Measurements from ENCODE around the gene GABBR2. TPM values are rescaled to one million over a fixed set of nuclear protein-coding genes. Genes with fewer than 3 reads are reported as not detected.

The GABBR2 gene
- total and polyA plus RNA-seq, 8 donors, result 0.41 to 2.3 (median 0.79) TPM

DNA sequence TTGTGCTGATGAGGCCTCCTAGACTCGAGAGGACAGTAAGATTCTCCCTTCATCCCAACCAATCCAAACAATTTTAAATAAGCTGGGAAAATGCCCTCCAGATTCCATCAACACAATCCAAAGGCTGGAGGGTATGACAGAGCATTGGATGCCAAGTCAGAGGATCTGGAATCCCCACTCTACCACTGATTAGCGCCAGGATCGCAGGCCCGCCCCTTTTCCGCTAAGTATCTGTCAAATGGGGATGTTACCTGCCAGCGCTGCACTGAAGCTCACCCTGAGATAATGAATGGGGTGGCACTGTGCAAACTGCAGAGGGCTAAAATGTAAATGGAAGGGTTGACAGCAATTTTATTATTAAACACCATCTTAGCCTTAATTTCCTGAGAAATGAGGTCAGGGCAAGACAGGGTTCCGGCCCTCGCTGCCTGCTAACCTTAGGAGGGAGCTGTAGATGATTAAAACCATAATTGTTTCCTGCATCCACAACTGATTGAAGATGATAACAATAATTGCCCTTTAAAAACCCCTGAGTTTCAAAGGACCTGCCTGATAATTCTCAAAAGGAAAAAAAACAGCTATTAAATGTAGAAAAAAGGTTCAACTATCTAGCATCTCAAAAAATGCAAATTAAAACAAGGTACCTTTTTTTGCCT, 31.6 kb upstream of the GABBR2 start:
- Histone ChIP-seq H3K36me3 (peaks cover 0 to 38% of the 10 kb centered on the region in 2 donors), H3K4me3 (no peak overlapping the region), H3K9me3 (peaks cover 0 to 5% of the 10 kb centered on the region in 2 donors), H3K27ac (no peak overlapping the region), H3K4me1 (no peaks in the 10 kb centered on the region), H3K27me3 (no peaks in the 10 kb centered on the region)
- TF ChIP-seq, protein P1, sequence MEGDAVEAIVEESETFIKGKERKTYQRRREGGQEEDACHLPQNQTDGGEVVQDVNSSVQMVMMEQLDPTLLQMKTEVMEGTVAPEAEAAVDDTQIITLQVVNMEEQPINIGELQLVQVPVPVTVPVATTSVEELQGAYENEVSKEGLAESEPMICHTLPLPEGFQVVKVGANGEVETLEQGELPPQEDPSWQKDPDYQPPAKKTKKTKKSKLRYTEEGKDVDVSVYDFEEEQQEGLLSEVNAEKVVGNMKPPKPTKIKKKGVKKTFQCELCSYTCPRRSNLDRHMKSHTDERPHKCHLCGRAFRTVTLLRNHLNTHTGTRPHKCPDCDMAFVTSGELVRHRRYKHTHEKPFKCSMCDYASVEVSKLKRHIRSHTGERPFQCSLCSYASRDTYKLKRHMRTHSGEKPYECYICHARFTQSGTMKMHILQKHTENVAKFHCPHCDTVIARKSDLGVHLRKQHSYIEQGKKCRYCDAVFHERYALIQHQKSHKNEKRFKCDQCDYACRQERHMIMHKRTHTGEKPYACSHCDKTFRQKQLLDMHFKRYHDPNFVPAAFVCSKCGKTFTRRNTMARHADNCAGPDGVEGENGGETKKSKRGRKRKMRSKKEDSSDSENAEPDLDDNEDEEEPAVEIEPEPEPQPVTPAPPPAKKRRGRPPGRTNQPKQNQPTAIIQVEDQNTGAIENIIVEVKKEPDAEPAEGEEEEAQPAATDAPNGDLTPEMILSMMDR (IDR thresholded peaks at IDR 0.05), result no peak
- ATAC-seq (no peak), DNase-seq (no peak)
- intact Hi-C loops (cut with DNase I), result no loop called here

DNA sequence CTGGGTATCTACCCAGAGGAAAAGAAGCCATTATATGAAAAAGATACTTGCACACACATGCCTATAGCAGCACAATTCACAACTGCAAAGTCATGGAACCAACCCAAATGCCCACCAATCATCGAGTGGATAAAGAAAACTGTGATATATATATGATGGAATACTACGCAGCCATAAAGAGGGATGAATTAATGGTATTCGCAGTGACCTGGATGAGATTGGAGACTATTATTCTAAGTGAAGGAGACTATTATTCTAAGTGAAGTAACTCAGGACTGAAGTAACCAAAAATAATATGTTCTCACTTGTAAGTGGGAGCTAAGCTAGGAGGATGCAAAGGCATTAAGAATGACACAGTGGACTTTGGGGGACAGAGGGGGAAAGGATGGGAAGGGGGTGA, 30.0 kb upstream of the GABBR2 start:
- no peak overlapping the region for H3K27ac ChIP-seq
- TF ChIP-seq, protein P1 (IDR thresholded peaks at IDR 0.05), result no peak
- no peak for ATAC-seq
- H3K27me3 ChIP-seq, result no peaks in the 10 kb centered on the region
- DNase-seq, result no peak
- H3K36me3 ChIP-seq, result peaks cover 0 to 38% of the 10 kb centered on the region in 2 donors
- intact Hi-C loops (cut with DNase I), result no loop called here
- H3K4me3 ChIP-seq, result no peak overlapping the region
- H3K9me3 ChIP-seq, result peaks cover 0 to 5% of the 10 kb centered on the region in 2 donors
- no peaks in the 10 kb centered on the region for H3K4me1 ChIP-seq

DNA sequence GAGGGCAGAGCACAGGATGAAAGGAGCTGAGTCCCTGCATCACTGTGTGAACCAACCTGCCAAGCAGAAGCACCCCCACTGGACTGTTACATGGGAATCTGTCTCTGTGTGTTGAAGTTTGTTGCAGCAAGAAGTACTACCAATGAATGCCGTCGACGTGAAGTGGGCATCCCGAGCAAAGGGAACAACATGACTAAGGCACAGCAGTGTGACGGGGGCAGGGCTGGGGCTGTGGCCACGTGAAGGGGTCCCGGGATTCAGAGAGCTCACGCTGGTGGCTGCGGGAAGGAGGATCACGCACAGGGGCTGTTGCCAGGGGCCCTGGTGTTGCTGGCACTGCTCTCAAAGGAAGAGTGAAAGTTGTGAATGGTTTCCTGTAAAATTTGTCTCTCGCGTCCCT, 27.5 kb upstream of the GABBR2 start:
- no peak overlapping the region for H3K4me3 ChIP-seq
- intact Hi-C loops (cut with DNase I), result no loop called here
- H3K36me3 ChIP-seq, result peaks cover 0 to 31% of the 10 kb centered on the region in 2 donors
- no peaks in the 10 kb centered on the region for H3K27me3 ChIP-seq
- peaks cover 0 to 5% of the 10 kb centered on the region in 2 donors for H3K9me3 ChIP-seq
- H3K27ac ChIP-seq, result no peak overlapping the region
- H3K4me1 ChIP-seq, result no peaks in the 10 kb centered on the region
- DNase-seq (no peak), ATAC-seq (no peak)
- TF ChIP-seq, protein P1 (IDR thresholded peaks at IDR 0.05), result no peak

DNA sequence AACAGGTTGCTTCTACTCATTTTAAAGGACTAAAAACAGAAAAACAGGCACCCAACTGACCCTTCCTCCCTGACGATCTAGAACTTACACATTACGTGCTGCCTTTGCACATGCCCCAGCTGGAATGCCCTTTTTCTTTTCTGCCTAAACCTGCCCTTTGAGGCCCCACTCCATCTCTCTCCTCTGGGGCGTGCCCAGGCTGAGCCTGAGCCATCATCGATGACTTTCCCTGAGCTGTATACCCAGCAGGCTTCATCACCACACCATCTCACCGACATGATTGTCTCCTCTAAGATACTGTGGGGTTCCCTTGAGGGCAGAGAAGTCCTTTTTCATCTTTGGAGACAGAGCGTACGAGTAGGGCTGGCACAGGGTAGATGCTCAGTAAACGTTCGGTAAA, 24.1 kb upstream of the GABBR2 start:
- DNase-seq, result no peak
- intact Hi-C loops (cut with DNase I), result no loop called here
- Histone ChIP-seq H3K4me3 (no peak overlapping the region), H3K27me3 (no peaks in the 10 kb centered on the region), H3K27ac (no peak overlapping the region), H3K36me3 (peaks cover 0 to 31% of the 10 kb centered on the region in 2 donors), H3K4me1 (no peaks in the 10 kb centered on the region), H3K9me3 (no peaks in the 10 kb centered on the region)
- TF ChIP-seq, protein P1 (IDR thresholded peaks at IDR 0.05), result no peak
- ATAC-seq, result no peak

DNA sequence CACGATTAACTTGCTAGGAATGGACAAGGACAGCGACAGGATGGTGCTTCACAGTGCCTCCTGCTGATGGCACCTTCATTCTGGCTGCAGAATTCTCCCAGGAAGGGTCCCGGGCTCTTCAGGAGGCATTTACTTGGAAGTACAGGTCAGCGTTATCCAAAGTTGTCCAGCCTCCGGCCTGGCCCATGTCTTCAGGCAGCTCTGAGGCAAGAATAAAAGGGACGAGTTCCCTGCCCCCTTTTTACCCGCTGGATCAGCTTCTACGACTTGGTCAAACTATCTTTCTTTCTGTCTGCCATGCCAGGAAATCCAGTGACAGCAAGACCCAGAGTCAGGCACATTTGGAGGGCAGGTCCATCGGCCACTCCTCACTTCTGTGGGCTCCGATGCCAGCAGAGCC, 23.4 kb upstream of the GABBR2 start:
- no peak for ATAC-seq

More for the DNA sequence above, 23.4 kb upstream of the GABBR2 start:
- no peak overlapping the region for H3K4me3 ChIP-seq
- H3K27ac ChIP-seq, result no peak overlapping the region
- DNase-seq, result no peak
- H3K36me3 ChIP-seq, result peaks cover 0 to 31% of the 10 kb centered on the region in 2 donors
- H3K4me1 ChIP-seq, result no peaks in the 10 kb centered on the region
- H3K27me3 ChIP-seq, result peaks cover 0 to 6% of the 10 kb centered on the region in 2 donors
- no peaks in the 10 kb centered on the region for H3K9me3 ChIP-seq
- intact Hi-C loops (cut with DNase I), result no loop called here
- TF ChIP-seq, protein P1 (IDR thresholded peaks at IDR 0.05), result no peak

Measured in left lung (tissue), 10 donors.